GM18517 (cell line): ENCODE results near the gene CDIP1.

Experiments
- ATAC-seq: cut with Tn5 transposase; IDR thresholded peaks from one replicate; pipeline ENCODE4 v1.9.1; 2021; ENCODE audit warnings: mild to moderate bottlenecking, moderate library complexity; ENCODE audit not compliant: unreplicated experiment

CDIP1 gene

DNA sequence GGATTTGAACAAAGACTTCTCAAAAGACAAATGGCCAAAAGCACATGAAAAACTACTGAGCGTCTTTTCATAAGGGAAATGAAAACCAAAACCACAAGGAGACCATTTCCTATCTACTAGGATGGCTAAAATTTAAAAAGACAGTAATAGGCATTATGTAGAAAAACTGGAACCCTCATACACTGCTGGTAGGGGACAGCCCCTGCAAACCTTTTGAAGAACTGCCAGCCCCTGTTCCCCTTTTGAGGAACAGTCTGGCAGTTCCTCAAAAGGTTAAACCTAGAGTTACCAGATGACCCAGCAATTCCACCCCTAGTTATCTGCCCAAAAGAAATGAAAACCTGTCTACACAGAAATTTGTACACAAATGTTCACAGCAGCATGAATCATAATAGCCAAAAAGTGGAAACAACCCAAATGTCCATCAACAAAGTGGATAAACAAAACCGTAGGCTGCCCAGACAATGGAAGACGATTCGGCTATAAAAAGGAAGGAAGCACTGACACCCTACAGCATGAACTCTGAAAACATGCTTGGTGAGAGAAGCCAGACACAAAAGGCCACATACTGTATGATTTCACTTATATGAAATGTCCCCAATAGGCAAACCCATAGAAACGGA is 22.9 kb downstream of the CDIP1 start:
- ATAC-seq, result peak; percentile 40

GRCh38 chr16:4514606-4515005 is 24.0 kb downstream of the CDIP1 start:
- no peak for ATAC-seq

DNA sequence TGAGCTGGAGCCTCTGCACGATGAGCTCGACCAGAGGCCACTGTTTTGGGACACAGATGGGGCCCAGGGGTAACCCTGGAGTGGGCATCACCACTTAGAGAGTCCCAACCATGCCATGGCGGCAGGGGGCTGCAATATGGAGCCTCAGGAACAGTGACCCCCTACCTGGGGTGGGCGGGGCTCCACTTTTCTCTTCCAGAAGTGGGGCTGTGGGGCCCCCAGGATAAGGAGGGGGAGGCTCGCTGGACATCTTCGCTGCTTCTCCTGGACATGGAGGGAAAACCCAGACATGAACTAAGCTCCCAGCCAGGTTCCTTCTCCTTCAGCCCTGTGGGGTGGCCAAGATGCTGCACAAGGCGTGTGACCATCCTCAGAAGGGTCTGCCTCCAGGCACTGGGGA is 24.7 kb downstream of the CDIP1 start:
- ATAC-seq, result no peak

DNA sequence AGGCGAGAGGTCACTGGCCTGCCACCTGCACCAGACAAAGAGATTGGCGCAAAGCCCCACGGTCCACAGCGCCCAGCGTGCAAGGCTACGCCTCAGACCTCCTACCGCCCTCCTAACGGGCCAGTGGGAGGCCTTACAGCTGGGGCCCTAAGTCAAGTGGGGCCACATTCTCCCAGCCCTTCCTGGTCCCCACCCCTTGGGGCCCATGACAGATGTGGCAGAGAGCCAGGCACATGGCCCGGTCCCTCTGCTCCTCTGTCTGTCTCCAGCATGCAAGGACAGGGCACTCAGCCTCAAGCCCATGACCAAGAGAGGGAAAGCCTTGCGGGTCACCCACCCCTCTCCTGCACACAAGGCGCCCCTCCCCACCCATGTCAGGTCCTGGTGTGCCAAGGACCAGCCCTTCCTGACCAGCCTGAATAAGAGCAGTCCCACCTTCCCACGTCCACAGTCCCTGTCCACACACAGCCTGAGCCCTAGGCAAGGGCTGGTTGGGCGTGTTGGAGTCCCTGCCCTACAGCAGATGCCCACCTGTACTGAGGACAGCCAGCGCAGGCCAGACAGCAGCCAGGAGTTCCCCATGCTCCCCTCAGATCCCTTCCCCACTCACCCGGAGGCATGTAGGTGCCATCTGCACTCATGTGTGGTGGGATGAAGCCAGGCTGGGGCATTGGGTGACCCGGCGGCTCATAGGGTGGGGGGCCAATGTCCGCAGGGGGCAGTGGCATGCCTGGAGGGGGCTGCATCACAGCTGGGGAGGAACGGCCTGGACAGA is 25.3 kb downstream of the CDIP1 start:
- ATAC-seq, result no peak

- ATAC-seq, result no peak
Observed at GRCh38 chr16:4512473-4512872, 26.1 kb downstream of the CDIP1 start.

GRCh38 chr16:4511441-4512082 is 27.0 kb downstream of the CDIP1 start:
- ATAC-seq, result no peak

DNA sequence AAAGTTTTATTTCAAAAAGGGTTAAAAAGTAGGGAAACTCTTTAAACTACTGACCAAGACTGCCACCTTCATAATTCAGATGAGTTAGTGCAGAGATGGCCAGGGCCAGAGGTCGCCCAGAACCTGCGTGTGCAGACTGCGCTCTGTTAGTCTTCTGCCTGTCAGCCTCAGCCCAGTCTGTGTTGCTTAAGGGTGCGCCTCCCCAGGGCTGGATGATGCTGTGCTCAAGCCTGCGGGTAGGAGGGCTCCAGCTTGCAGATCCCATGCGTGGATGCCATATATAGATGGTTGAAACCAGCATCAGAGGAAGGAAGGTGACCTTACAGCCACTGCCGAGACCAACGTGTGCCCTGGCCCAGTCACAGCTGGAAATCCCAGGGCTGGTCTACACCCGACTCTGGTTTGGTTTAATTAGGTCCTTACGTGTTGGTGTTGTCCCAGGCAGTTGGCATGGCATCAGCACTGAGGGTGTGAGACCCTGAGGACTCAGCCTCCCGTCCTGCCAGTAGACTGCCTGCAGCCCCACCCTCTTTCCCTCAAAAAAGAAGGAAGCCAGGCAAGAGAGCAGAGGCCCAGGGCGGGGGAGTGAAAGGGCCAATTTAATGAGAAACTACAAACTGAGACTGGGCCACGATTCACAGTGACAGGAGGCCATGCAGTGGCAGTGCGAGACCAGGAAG is 27.7 kb downstream of the CDIP1 start:
- ATAC-seq, result no peak

DNA sequence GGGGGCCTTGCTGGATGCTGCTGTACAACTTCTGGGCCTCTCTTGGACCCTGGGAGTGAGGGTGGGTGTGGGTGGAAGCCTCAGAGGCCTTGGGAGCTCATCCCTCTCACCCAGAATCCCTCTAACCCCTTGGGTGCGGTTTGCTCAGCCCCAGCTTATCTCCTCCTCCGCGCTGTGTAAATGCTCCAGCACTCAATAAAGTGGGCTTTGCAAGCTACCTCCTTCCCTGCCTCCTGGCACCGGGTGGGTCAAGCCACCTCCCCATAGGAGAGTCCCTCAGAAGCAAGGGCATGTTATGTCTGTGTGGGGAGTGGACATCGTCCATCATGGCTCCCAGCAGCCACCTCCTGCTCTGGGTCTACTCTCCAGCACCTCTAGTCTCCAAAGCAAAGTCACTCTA is 28.4 kb downstream of the CDIP1 start:
- no peak for ATAC-seq

DNA sequence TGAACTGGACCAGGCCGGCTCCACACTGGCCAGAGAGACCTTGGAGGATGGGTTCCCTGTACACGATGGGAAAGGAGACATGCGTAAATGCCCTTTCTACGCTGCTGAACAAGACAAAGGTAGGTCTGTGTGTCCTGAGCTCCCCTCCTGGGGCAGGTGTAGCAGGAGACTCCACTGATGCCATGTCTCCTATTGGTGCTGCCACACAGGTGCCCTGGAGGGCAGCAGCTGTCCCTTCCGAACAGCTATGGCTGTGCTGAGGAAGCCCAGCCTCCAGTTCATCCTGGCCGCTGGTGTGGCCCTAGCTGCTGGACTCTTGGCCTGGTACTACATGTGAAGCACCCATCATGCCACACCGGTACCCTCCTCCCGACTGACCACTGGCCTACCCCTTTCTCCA is 29.2 kb downstream of the CDIP1 start:
- ATAC-seq, result no peak

- no peak for ATAC-seq
Observed at GRCh38 chr16:4508806-4509205, 29.8 kb downstream of the CDIP1 start.

- no peak for ATAC-seq
Observed at GRCh38 chr16:4507588-4508345, 30.8 kb downstream of the CDIP1 start.

DNA sequence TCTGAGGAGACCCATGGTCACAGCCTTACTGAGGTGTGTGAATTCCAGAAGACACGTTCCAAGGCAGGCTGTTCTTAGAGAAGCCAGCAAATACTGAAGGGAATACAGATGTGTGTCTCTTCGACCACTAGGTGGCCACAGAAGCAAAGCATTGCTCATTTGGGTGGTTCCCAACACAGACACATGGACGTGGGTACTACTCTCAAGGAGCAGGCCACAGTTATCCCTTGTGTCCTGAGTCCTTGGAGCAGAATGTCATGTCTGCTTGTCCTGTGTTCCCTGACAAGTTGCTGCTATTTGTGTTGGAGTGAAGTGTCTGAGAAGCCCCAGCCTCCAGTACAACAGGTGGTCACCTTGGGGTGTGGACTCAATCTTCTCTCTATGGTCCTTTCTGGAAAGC is 32.1 kb downstream of the CDIP1 start:
- ATAC-seq, result no peak

- peak; percentile 72 for ATAC-seq
Observed at GRCh38 chr16:4505356-4506147, 33.0 kb downstream of the CDIP1 start.

- no peak for ATAC-seq
Observed at GRCh38 chr16:4501071-4501478, 37.5 kb downstream of the CDIP1 start.

DNA sequence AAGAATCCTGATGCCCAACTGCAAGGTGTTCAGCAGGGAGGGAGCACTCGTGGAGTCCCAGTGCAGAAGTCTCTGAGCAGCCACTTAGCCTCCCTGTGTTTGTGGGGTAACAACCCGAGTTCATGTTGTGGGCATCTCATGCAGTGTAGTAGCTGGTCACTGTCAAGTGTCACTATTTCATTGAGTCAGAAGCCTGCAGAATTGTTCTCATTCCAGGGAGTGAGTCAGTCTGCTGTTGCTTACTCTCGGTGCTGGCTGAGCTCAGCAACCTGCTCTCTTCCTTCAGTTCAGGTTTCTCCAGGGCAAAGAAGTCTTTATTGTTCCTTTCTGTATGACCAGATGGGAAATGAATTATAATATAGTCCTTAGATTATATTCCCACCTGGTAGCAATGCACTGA is 38.3 kb downstream of the CDIP1 start:
- no peak for ATAC-seq

DNA sequence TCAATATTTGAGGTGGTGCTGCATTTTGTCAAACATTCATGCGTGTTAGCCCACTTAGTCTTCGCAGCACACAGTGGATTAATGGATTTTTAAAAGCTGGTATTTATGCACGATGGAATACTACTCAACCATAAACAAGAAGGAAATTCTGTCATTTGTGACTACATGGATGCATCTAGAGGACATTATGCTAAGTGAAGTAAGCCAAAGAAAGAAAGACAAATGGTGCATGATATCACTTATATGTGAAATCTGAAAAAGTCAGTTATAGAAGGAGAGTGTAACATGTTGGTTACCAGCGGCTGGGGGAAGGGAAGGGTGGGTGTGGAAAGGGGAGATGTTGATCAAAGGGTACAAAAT is 39.4 kb downstream of the CDIP1 start:
- no peak for ATAC-seq

GRCh38 chr16:4498546-4499195 is 39.9 kb downstream of the CDIP1 start:
- ATAC-seq, result no peak

- ATAC-seq, result no peak
Observed at GRCh38 chr16:4496305-4496704, 42.3 kb downstream of the CDIP1 start.

DNA sequence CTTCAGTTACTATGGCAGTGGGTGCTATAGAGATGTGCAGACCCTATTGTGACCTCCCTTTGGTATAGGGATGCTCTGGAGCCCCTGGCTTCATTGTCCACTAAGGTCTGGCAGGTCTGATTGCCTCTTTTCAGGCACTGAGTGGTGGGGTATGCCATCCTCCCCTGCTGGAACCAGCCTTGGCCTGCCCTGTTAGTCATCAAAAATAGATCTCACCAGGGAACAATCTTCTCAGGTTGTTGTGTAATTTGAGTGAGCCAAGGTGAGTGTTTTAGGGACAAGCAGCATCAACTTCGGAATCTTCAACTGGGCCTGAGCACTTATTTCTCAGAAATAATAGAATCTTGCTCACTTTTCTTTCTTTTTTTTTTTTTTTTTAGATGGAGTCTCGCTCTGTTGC is 42.8 kb downstream of the CDIP1 start:
- ATAC-seq, result no peak
